NCI-H1105 (cell line): ENCODE results near the gene TSN.

Source experiments
- DNase-seq: peaks from one replicate; lab custom pipeline; 2025; lab: John Stamatoyannopoulos, UW

The TSN gene

GRCh38 chr2:121746071-121746578 lies 9.3 kb upstream of the TSN start:
- no peak for DNase-seq

GRCh38 chr2:121748202-121748601 lies 7.2 kb upstream of the TSN start:
- no peak for DNase-seq

- no peak for DNase-seq
Measured at GRCh38 chr2:121754851-121755236, 607 bp upstream of the TSN start.

- no peak for DNase-seq
Measured at GRCh38 chr2:121764681-121765228, 9.3 kb downstream of the TSN start.

- no peak for DNase-seq
Measured at GRCh38 chr2:121766624-121767023, 11.2 kb downstream of the TSN start.

- no peak for DNase-seq
Measured at GRCh38 chr2:121768143-121768755, 12.8 kb downstream of the TSN start.

GRCh38 chr2:121771976-121772742 lies 16.7 kb downstream of the TSN start:
- DNase-seq: no peak

- no peak for DNase-seq
Measured at GRCh38 chr2:121774235-121774634, 18.8 kb downstream of the TSN start.

GRCh38 chr2:121776361-121776760 lies 20.9 kb downstream of the TSN start:
- no peak for DNase-seq

GRCh38 chr2:121776885-121777698 lies 21.6 kb downstream of the TSN start:
- no peak for DNase-seq

- DNase-seq: no peak
Measured at GRCh38 chr2:121777699-121778058, 22.2 kb downstream of the TSN start.

GRCh38 chr2:121778741-121779487 lies 23.5 kb downstream of the TSN start:
- no peak for DNase-seq

- no peak for DNase-seq
Measured at GRCh38 chr2:121783180-121783579, 27.7 kb downstream of the TSN start.

GRCh38 chr2:121788685-121789084 lies 33.2 kb downstream of the TSN start:
- no peak for DNase-seq

GRCh38 chr2:121790276-121790956 lies 35.0 kb downstream of the TSN start:
- DNase-seq: no peak

GRCh38 chr2:121791290-121791689 lies 35.8 kb downstream of the TSN start:
- no peak for DNase-seq

- DNase-seq: no peak
Measured at GRCh38 chr2:121791801-121792221, 36.4 kb downstream of the TSN start.

- DNase-seq: no peak
Measured at GRCh38 chr2:121793816-121794215, 38.4 kb downstream of the TSN start.

- no peak for DNase-seq
Measured at GRCh38 chr2:121794233-121794632, 38.8 kb downstream of the TSN start.

GRCh38 chr2:121796239-121796638 lies 40.8 kb downstream of the TSN start:
- no peak for DNase-seq

- no peak for DNase-seq
Measured at GRCh38 chr2:121798617-121799016, 43.2 kb downstream of the TSN start.
